SK-N-SH (cell line): ENCODE data around the gene C22orf31. TPM values are rescaled to one million over a fixed set of nuclear protein-coding genes. Genes with fewer than 3 reads are reported as not detected.

Experiments used
- CTCF ChIA-PET: fragments of 300-600, 350-600 bp; formaldehyde crosslinking; extraction: SDS; loops from one replicate; lab custom pipeline; 2021; lab: Yijun Ruan, JAX
- POLR2A ChIA-PET: fragments of 350-600 bp; sonication (Branson Sonifier 250); formaldehyde crosslinking; extraction: SDS; loops from one replicate; lab custom pipeline; 2020; ENCODE audit warnings: antibody characterized with exemption, inconsistent platforms; lab: Yijun Ruan, JAX
- DNase-seq: peaks from one replicate; pipeline ENCODE4 v3.0.0; 2012
- H2AFZ ChIP-seq: fragments of 200-600 bp; sonication (generic); 2 replicates; pipeline ENCODE4 v1.8.1; 2016; ENCODE audit warnings: antibody characterized with exemption, mild to moderate bottlenecking, low read depth
- H3F3A ChIP-seq: fragments of 200-600 bp; sonication (generic); replicated peaks from 2 replicates; pipeline ENCODE3; 2016; ENCODE audit warnings: antibody characterized with exemption, mild to moderate bottlenecking; ENCODE audit not compliant: insufficient read depth
- H3K27ac ChIP-seq, 2 experiments: fragments of 200-500 bp in 1 of 2; fragments of 200-600 bp in 1 of 2; sonication (Bioruptor generic) in 1 of 2; sonication (generic), shearing (Covaris generic) in 1 of 2; 2 replicates each; pipeline versions ENCODE4 v1.5.1 to v1.6.1; 2014 to 2016; ENCODE audit warnings: low read depth in 2 of 2, inconsistent platforms in 1 of 2, low read length in 1 of 2, mild to moderate bottlenecking in 1 of 2, mixed read lengths in 1 of 2
- H3K27me3 ChIP-seq: fragments of 200-600 bp; sonication (generic), shearing (Covaris generic); 2 replicates; pipeline ENCODE4 v1.6.1; 2016; ENCODE audit warnings: mixed run types; ENCODE audit not compliant: insufficient read depth
- H3K36me3 ChIP-seq, 2 experiments: fragments of 200-500 bp in 1 of 2; fragments of 200-600 bp in 1 of 2; sonication (Bioruptor generic) in 1 of 2; sonication (generic) in 1 of 2; replicated peaks in 1 of 2; 2 replicates each; pipeline versions ENCODE3 to v1.5.1; 2014 to 2016; ENCODE audit warnings: low read length in 1 of 2, mild to moderate bottlenecking in 1 of 2; ENCODE audit not compliant: insufficient read depth in 2 of 2, control insufficient read depth in 1 of 2
- H3K4me1 ChIP-seq, 2 experiments: fragments of 200-500 bp in 1 of 2; fragments of 200-600 bp in 1 of 2; sonication (Bioruptor generic) in 1 of 2; sonication (generic), shearing (Covaris generic) in 1 of 2; 2 replicates each; pipeline versions ENCODE4 v1.5.1 to v1.6.1; 2014 to 2016; ENCODE audit warnings: low read depth in 1 of 2, low read length in 1 of 2, mixed run types in 1 of 2; ENCODE audit not compliant: insufficient read depth in 2 of 2, control insufficient read depth in 1 of 2
- H3K4me2 ChIP-seq: fragments of 200-600 bp; sonication (generic), shearing (Covaris generic); 2 replicates; pipeline ENCODE4 v1.6.1; 2017; ENCODE audit warnings: mixed run types
- H3K4me3 ChIP-seq, 2 experiments: fragments of 200-500 bp in 1 of 2; fragments of 200-600 bp in 1 of 2; sonication (Bioruptor generic) in 1 of 2; sonication (generic), shearing (Covaris generic) in 1 of 2; 2 replicates each; pipeline versions ENCODE4 v1.5.1 to v1.8.1; 2014 to 2016; ENCODE audit warnings: low read depth in 2 of 2, inconsistent platforms in 1 of 2, low read length in 1 of 2, mild to moderate bottlenecking in 1 of 2, mixed read lengths in 1 of 2, moderate library complexity in 1 of 2
- H3K79me2 ChIP-seq: fragments of 200-600 bp; sonication (generic); 2 replicates; pipeline ENCODE4 v1.8.1; 2017; ENCODE audit warnings: mild to moderate bottlenecking; ENCODE audit not compliant: insufficient read depth
- H3K9ac ChIP-seq: fragments of 200-600 bp; sonication (generic); 2 replicates; pipeline ENCODE4 v1.6.1; 2017; ENCODE audit warnings: mixed run types
- H3K9me2 ChIP-seq: fragments of 200-600 bp; sonication (generic); 2 replicates; pipeline ENCODE4 v1.6.1; 2017; ENCODE audit warnings: mixed run types
- H3K9me3 ChIP-seq: fragments of 200-600 bp; sonication (generic); 2 replicates; pipeline ENCODE4 v1.6.1; 2017; ENCODE audit warnings: mixed run types, mild to moderate bottlenecking, moderate library complexity
- H4K20me1 ChIP-seq: fragments of 200-600 bp; sonication (generic); 2 replicates; pipeline ENCODE4 v1.6.1; 2017; ENCODE audit warnings: mild to moderate bottlenecking, mixed run types; ENCODE audit not compliant: insufficient read depth
- CHD2 ChIP-seq: fragments of 150-350 bp; IDR thresholded peaks from 2 replicates; pipeline ENCODE4 v1.6.1; 2018; ENCODE audit warnings: low read length; ENCODE audit not compliant: partially characterized antibody
- EP300 ChIP-seq, 2 experiments: IDR thresholded peaks; 2 replicates each; pipeline versions ENCODE4 v1.4.0 to v1.6.1; 2012; ENCODE audit warnings: borderline replicate concordance in 1 of 2, low read depth in 1 of 2, low read length in 1 of 2
- EZH2phosphoT487 ChIP-seq: fragments of 200-600 bp; sonication (generic); IDR thresholded peaks from 2 replicates; pipeline ENCODE4 v1.6.1; 2017; ENCODE audit warnings: low read depth, mixed run types, mild to moderate bottlenecking, antibody characterized with exemption, moderate library complexity, borderline replicate concordance
- FOSL2 ChIP-seq: IDR thresholded peaks from 2 replicates; pipeline ENCODE4 v1.4.0; 2012; ENCODE audit warnings: low read depth, mild to moderate bottlenecking, moderate library complexity, borderline replicate concordance
- FOXM1 ChIP-seq: IDR thresholded peaks from 2 replicates; pipeline ENCODE4 v1.4.0; 2012; ENCODE audit warnings: low read depth, mild to moderate bottlenecking
- GABPA ChIP-seq: IDR thresholded peaks from 2 replicates; pipeline ENCODE4 v1.4.0; 2012; ENCODE audit warnings: low read depth, mild to moderate bottlenecking
- JUND ChIP-seq: IDR thresholded peaks from 2 replicates; pipeline ENCODE4 v1.4.0; 2012
- MAX ChIP-seq: IDR thresholded peaks from 2 replicates; pipeline ENCODE4 v1.4.0; 2012; ENCODE audit warnings: low read depth
- MEF2A ChIP-seq: IDR thresholded peaks from 2 replicates; pipeline ENCODE4 v1.4.0; 2012; ENCODE audit warnings: low read depth, borderline replicate concordance
- NFIC ChIP-seq: IDR thresholded peaks from 2 replicates; pipeline ENCODE4 v1.4.0; 2012; ENCODE audit warnings: borderline replicate concordance
- PBX3 ChIP-seq: IDR thresholded peaks from 2 replicates; pipeline ENCODE4; 2012
- REST ChIP-seq: IDR thresholded peaks from 2 replicates; pipeline ENCODE4 v1.6.1; 2012; ENCODE audit warnings: mild to moderate bottlenecking, low read depth, low read length, moderate library complexity
- TAF1 ChIP-seq: IDR thresholded peaks from 2 replicates; pipeline ENCODE4 v1.6.1; 2012; ENCODE audit warnings: low read depth, mild to moderate bottlenecking, low read length, moderate library complexity, borderline replicate concordance
- TCF12 ChIP-seq: IDR thresholded peaks from 2 replicates; pipeline ENCODE4 v1.4.0; 2012
- TEAD4 ChIP-seq: IDR thresholded peaks from 2 replicates; pipeline ENCODE4 v1.4.0; 2012; ENCODE audit warnings: mild to moderate bottlenecking, borderline replicate concordance; ENCODE audit not compliant: insufficient read depth
- USF2 ChIP-seq: fragments of 150-350 bp; IDR thresholded peaks from 2 replicates; pipeline ENCODE4 v1.6.1; 2017; ENCODE audit warnings: antibody characterized with exemption, low read length, low read depth, borderline replicate concordance
- WGBS: methylation state at CpG from one replicate; pipeline ENCODE4 v1.1.6; 2017; ENCODE audit warnings: low lambda C conversion rate; 5-methylcytosine and 5-hydroxymethylcytosine counted together
- polyA plus RNA-seq, 3 experiments: library from polyadenylated mRNA; depleted of rRNA; stranded (reverse); fragments of >200 nt; gene quantifications; 2 replicates each; pipeline ENCODE4 v1.2.3, GENCODE V29; 2012

Gene C22orf31
- polyA plus RNA-seq, 1 of the 3 experiments (the other 2 are of a cell fraction), result not detected

- Histone ChIP-seq H2AFZ (peak overlapping the region; percentile 27; the same call in 1 of the 2 replicates), H3K4me3 (no peak overlapping the region), H3K4me1 (peaks cover 2 to 28% of the 10 kb centered on the region in 2 experiments; a peak in 3 of 4 replicates), H3K27me3 (no peaks in the 10 kb centered on the region), H3K9me3 (no peaks in the 10 kb centered on the region), H3K36me3 (peaks cover 14 to 21% of the 10 kb centered on the region in 2 experiments), H3F3A (peaks cover 29% of the 10 kb centered on the region), H3K9ac (peak overlapping the region; percentile 30; the same call in 1 of the 2 replicates), H3K4me2 (peak overlapping the region; percentile 71), H4K20me1 (no peaks in the 10 kb centered on the region), H3K27ac (peak overlapping the region; percentile 56 to 94; a peak in 3 of 4 replicates), H3K9me2 (no peaks in the 10 kb centered on the region), H3K79me2 (0 out of 2 replicates have a peak, but pooled peaks cover 3% of the 10 kb centered on the region)
- DNase-seq, result no peak
- WGBS, result 58% methylated on average over 7 of the region's 7 CpGs
- TF ChIP-seq EZH2phosphoT487, result no peak
- no peak for TF ChIP-seq FOXM1
- peak; percentile 60 for TF ChIP-seq JUND
- TF ChIP-seq MAX, result no peak; the same call in 1 of the 2 replicates
- TF ChIP-seq USF2, result no peak
- no peak for TF ChIP-seq MEF2A
- no peak for TF ChIP-seq EP300 (IDR thresholded peaks at IDR 0.05; ENCODE audit: borderline replicate concordance in 1 of 2, low read depth in 1 of 2, low read length in 1 of 2)
- peak; percentile 76; the same call in 1 of the 2 replicates for TF ChIP-seq FOSL2
- TF ChIP-seq TCF12, result peak; percentile 32; the same call in 1 of the 2 replicates
- ChIA-PET POLR2A (no interaction called here), CTCF (interaction anchor here (1.1 to 6.5 kb wide), 5 partner anchors 11 to 443 kb away, joined by 4 to 100 read pairs (median 4); no protein-coding TSS in a partner anchor)
These were observed 17.6 kb downstream of the C22orf31 start for GRCh38 chr22:29043906-29044575.

GRCh38 chr22:29041408-29041807 is 20.2 kb downstream of the C22orf31 start:
- WGBS, result 40% methylated on average over 2 of the region's 2 CpGs
- H3K27ac ChIP-seq, result peak overlapping the region in 1 of 2 experiments; percentile 80; a peak in 2 of 4 replicates
- no peak overlapping the region for H2AFZ ChIP-seq
- H3K27me3 ChIP-seq, result no peaks in the 10 kb centered on the region
- H3K9me2 ChIP-seq, result no peaks in the 10 kb centered on the region
- no peaks in the 10 kb centered on the region for H3K9me3 ChIP-seq
- H3K9ac ChIP-seq, result peak overlapping the region; percentile 46; the same call in 1 of the 2 replicates
- H3K4me1 ChIP-seq, result peaks cover 2 to 28% of the 10 kb centered on the region in 2 experiments; a peak in 3 of 4 replicates
- TF ChIP-seq TCF12 (peak; percentile 54), CHD2 (no peak), NFIC (peak; percentile 78), TAF1 (no peak), JUND (peak; percentile 57), TEAD4 (no peak), REST (no peak), GABPA (no peak), PBX3 (peak; percentile 61), EP300 (IDR thresholded peaks at IDR 0.05; ENCODE audit: borderline replicate concordance in 1 of 2, low read depth in 1 of 2, low read length in 1 of 2) (0 out of 4 replicates have a peak, but pooled peaks of 1 of the 2 experiments have one; percentile 32), FOSL2 (peak; percentile 50; the same call in 1 of the 2 replicates)
- TF ChIP-seq, all 33 proteins: peak for 6
- no peak overlapping the region for H3K4me3 ChIP-seq
- no peak for DNase-seq
- ChIA-PET CTCF (interaction anchor here (0.9 to 6.5 kb wide), 32 partner anchors 12 to 441 kb away, joined by 3 to 100 read pairs (median 7); partner anchors contain the start of genes C22orf31 and ZNRF3), POLR2A (no interaction called here)
- peaks cover 29% of the 10 kb centered on the region for H3F3A ChIP-seq
- peaks cover 2 to 4% of the 10 kb centered on the region in 2 experiments for H3K36me3 ChIP-seq
- H4K20me1 ChIP-seq, result no peaks in the 10 kb centered on the region
- peak overlapping the region; percentile 47 for H3K4me2 ChIP-seq
- H3K79me2 ChIP-seq, result 0 out of 2 replicates have a peak, but pooled peaks cover 3% of the 10 kb centered on the region
